Cardiac fibroblast (primary cell): ENCODE data around the gene C1orf232.

Source experiments
- DNase-seq, 2 donors: peaks; one replicate each; pipeline versions ENCODE4 v3.0.0 to v3.0.0-alpha.2; 2010; ENCODE audit warnings: low read depth in 2 of 2
- H3K4me3 ChIP-seq, 2 donors: replicated peaks in 1 of 2; 1 replicate in 1 of 2; 2 replicates in 1 of 2; pipeline ENCODE4 v1.5.1; 2011; ENCODE audit warnings: low read depth in 2 of 2, low read length in 2 of 2, mild to moderate bottlenecking in 2 of 2, moderate library complexity in 1 of 2
- CTCF ChIP-seq: IDR thresholded peaks from one replicate; pipeline ENCODE4 v1.5.1; 2011; ENCODE audit warnings: low read depth, mild to moderate bottlenecking, low read length, inconsistent platforms

Gene C1orf232

GRCh38 chr1:26180010-26180506 is 11.3 kb upstream of the C1orf232 start:
- no peak for DNase-seq
- no peak overlapping the region for H3K4me3 ChIP-seq
- TF ChIP-seq CTCF = no peak

- no peak for DNase-seq
- TF ChIP-seq CTCF = no peak
- no peak within 1 kb of the TSS for H3K4me3 ChIP-seq
Measured at GRCh38 chr1:26177182-26177684, 8.5 kb upstream of the C1orf232 start, which contains the start of gene CNKSR1. Gene CNKSR1, plus strand, starts transcription at chr1:26177491. Its CDS starts 57 bp downstream, at chr1:26177548.

- no peak overlapping the region for H3K4me3 ChIP-seq
- no peak for DNase-seq
- no peak for TF ChIP-seq CTCF
Measured at GRCh38 chr1:26175346-26175745, 6.6 kb upstream of the C1orf232 start.

- TF ChIP-seq CTCF = no peak
- no peak for DNase-seq
- H3K4me3 ChIP-seq = peak within 1 kb of the TSS; percentile 78 to 93
Measured at GRCh38 chr1:26171084-26172072, 2.6 kb upstream of the C1orf232 start, which contains the start of gene ZNF593OS. Gene ZNF593OS, minus strand, starts transcription at chr1:26171832. Its CDS starts 171 bp downstream, at chr1:26171661.

DNA sequence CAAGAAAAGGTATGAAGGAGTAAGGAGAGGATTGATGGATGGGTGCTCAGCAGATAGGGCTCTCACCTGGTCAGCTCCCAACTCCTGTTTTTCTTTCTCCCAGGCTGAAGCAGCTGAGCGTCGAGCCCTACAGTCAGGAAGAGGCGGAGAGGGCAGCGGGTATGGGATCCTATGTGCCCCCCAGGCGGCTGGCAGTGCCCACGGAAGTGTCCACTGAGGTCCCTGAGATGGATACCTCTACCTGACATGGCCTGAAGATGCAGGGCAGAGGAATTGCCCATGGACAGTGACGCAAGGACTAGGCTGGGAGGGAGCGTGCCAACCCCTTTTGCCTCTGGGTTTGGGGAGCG is 1.7 kb upstream of the C1orf232 start:
- DNase-seq = no peak
- H3K4me3 ChIP-seq = peak overlapping the region; percentile 78 to 93
- TF ChIP-seq CTCF = no peak

- DNase-seq = peak; percentile 92 to 95
- TF ChIP-seq CTCF = peak; percentile 78
- H3K4me3 ChIP-seq = peak within 1 kb of the TSS; percentile 78 to 93
Measured at GRCh38 chr1:26169669-26170471, 1.1 kb upstream of the C1orf232 start, which contains the start of gene ZNF593. Gene ZNF593, plus strand, starts transcription at chr1:26169908. Its CDS starts 76 bp downstream, at chr1:26169984.
